HEK293 (cell line): ENCODE results near the gene SEMA4C.

ENCODE experiments used
- CTCF ChIA-PET: fragments of 350-600 bp; formaldehyde crosslinking; extraction: SDS; loops from one replicate; lab custom pipeline; 2021; ENCODE audit warnings: antibody characterized with exemption; lab: Yijun Ruan, JAX
- POLR2A ChIA-PET: fragments of 300-600 bp; formaldehyde crosslinking; extraction: SDS; loops from one replicate; lab custom pipeline; 2020; ENCODE audit warnings: antibody characterized with exemption, inconsistent platforms; lab: Yijun Ruan, JAX
- H3K27ac ChIP-seq: fragments of 200-500 bp; sonication (Bioruptor generic); 2 replicates; pipeline ENCODE4 v1.5.1; 2014; ENCODE audit warnings: low read depth, low read length, control low read depth, inconsistent platforms; ENCODE audit errors: extremely low read depth
- H3K36me3 ChIP-seq, 2 experiments: fragments of 200-500 bp in 1 of 2; sonication (Bioruptor generic) in 1 of 2; 1 replicate in 1 of 2; 2 replicates in 1 of 2; pipeline ENCODE4 v1.5.1; 2014 to 2017; ENCODE audit warnings: inconsistent platforms in 2 of 2, low read length in 2 of 2; ENCODE audit not compliant: control insufficient read depth in 2 of 2, insufficient read depth in 1 of 2
- H3K4me1 ChIP-seq: fragments of 200-500 bp; sonication (Bioruptor generic); 2 replicates; pipeline ENCODE4 v1.5.1; 2014; ENCODE audit warnings: mild to moderate bottlenecking, low read length, inconsistent platforms; ENCODE audit not compliant: control insufficient read depth, insufficient read depth
- H3K4me3 ChIP-seq: 2 replicates; pipeline ENCODE4 v1.5.1; 2011; ENCODE audit warnings: low read depth, mild to moderate bottlenecking, control low read depth, low read length, moderate library complexity
- H3K9me3 ChIP-seq: fragments of 200-500 bp; sonication (Bioruptor generic); 2 replicates; pipeline ENCODE4 v1.5.1; 2014; ENCODE audit warnings: low read depth, low read length, inconsistent platforms; ENCODE audit not compliant: control insufficient read depth, insufficient read depth
- FEZF1 ChIP-seq: fragments of 450-650 bp; formaldehyde crosslinking; IDR thresholded peaks from 2 replicates; pipeline ENCODE4 v1.5.1; 2016; ENCODE audit warnings: missing biosample characterization, missing genetic modification characterization
- GLIS1 ChIP-seq: fragments of 450-650 bp; formaldehyde crosslinking; IDR thresholded peaks from 2 replicates; pipeline ENCODE4 v1.5.1; 2016; ENCODE audit warnings: missing biosample characterization, missing genetic modification characterization
- HOXC10 ChIP-seq: sonication (generic); formaldehyde crosslinking; IDR thresholded peaks from 2 replicates; pipeline ENCODE4 v1.8.1; 2023; ENCODE audit warnings: mild to moderate bottlenecking, missing genetic modification reagents
- KLF9 ChIP-seq: fragments of 450-650 bp; formaldehyde crosslinking; IDR thresholded peaks from 2 replicates; pipeline ENCODE4 v1.5.1; 2016; ENCODE audit warnings: missing biosample characterization, missing genetic modification characterization, low read depth
- SALL2 ChIP-seq: fragments of 450-650 bp; formaldehyde crosslinking; IDR thresholded peaks from 2 replicates; pipeline ENCODE4 v1.5.0; 2017; ENCODE audit warnings: missing biosample characterization, mild to moderate bottlenecking, missing genetic modification characterization, borderline replicate concordance
- SCRT2 ChIP-seq: fragments of 450-650 bp; formaldehyde crosslinking; IDR thresholded peaks from 2 replicates; pipeline ENCODE4 v1.5.1; 2016; ENCODE audit warnings: missing biosample characterization, missing genetic modification characterization
- ZBTB20 ChIP-seq: fragments of 450-650 bp; formaldehyde crosslinking; IDR thresholded peaks from 2 replicates; pipeline ENCODE4 v1.5.1; 2016; ENCODE audit warnings: missing biosample characterization, missing genetic modification characterization
- ZFP37 ChIP-seq: fragments of 450-650 bp; formaldehyde crosslinking; IDR thresholded peaks from 2 replicates; pipeline ENCODE4 v1.5.1; 2016; ENCODE audit warnings: missing biosample characterization, missing genetic modification characterization
- ZIC2 ChIP-seq: fragments of 450-650 bp; formaldehyde crosslinking; IDR thresholded peaks from 2 replicates; pipeline ENCODE4 v1.5.1; 2016; ENCODE audit warnings: missing biosample characterization, missing genetic modification characterization
- ZNF202 ChIP-seq: fragments of 450-650 bp; formaldehyde crosslinking; IDR thresholded peaks from 2 replicates; pipeline ENCODE4 v1.5.1; 2016; ENCODE audit warnings: missing biosample characterization, missing genetic modification characterization, borderline replicate concordance
- ZNF221 ChIP-seq: fragments of 450-650 bp; formaldehyde crosslinking; IDR thresholded peaks from 2 replicates; pipeline ENCODE4 v1.5.1; 2017; ENCODE audit warnings: missing biosample characterization, missing genetic modification characterization, borderline replicate concordance
- ZNF23 ChIP-seq: fragments of 450-650 bp; formaldehyde crosslinking; IDR thresholded peaks from 2 replicates; pipeline ENCODE4 v1.5.1; 2016; ENCODE audit warnings: missing biosample characterization, missing genetic modification characterization, borderline replicate concordance
- ZNF449 ChIP-seq: fragments of 450-650 bp; formaldehyde crosslinking; IDR thresholded peaks from 2 replicates; pipeline ENCODE4 v1.5.1; 2017; ENCODE audit warnings: missing biosample characterization, mild to moderate bottlenecking, missing genetic modification characterization, moderate library complexity
- ZNF529 ChIP-seq: fragments of 450-650 bp; formaldehyde crosslinking; IDR thresholded peaks from 2 replicates; pipeline ENCODE4 v1.5.1; 2017; ENCODE audit warnings: missing genetic modification characterization, missing biosample characterization; ENCODE audit not compliant: insufficient replicate concordance
- ZNF549 ChIP-seq: fragments of 450-650 bp; IDR thresholded peaks from 2 replicates; pipeline ENCODE4 v1.5.1; 2018; ENCODE audit warnings: missing biosample characterization, missing genetic modification characterization, mild to moderate bottlenecking, inconsistent platforms, moderate library complexity
- ZNF571 ChIP-seq: fragments of 450-650 bp; formaldehyde crosslinking; IDR thresholded peaks from 2 replicates; pipeline ENCODE4 v1.5.0; 2017; ENCODE audit warnings: missing biosample characterization, missing genetic modification characterization
- ZNF600 ChIP-seq: fragments of 450-650 bp; formaldehyde crosslinking; IDR thresholded peaks from 2 replicates; pipeline ENCODE4 v1.5.1; 2016; ENCODE audit warnings: missing biosample characterization, missing genetic modification characterization
- ZNF623 ChIP-seq: fragments of 450-650 bp; formaldehyde crosslinking; IDR thresholded peaks from 2 replicates; pipeline ENCODE4 v1.5.1; 2016; ENCODE audit warnings: missing biosample characterization, missing genetic modification characterization
- ZNF776 ChIP-seq: fragments of 450-650 bp; formaldehyde crosslinking; IDR thresholded peaks from 2 replicates; pipeline ENCODE4 v1.5.0; 2017; ENCODE audit warnings: missing biosample characterization, missing genetic modification characterization, borderline replicate concordance
- TF ChIP-seq, protein P1 (sequence below): fragments of 450-650 bp; formaldehyde crosslinking; IDR thresholded peaks from 2 replicates; pipeline ENCODE4 v1.5.1; 2016; ENCODE audit warnings: missing biosample characterization, missing genetic modification characterization
- TF ChIP-seq, protein P2 (sequence below): fragments of 450-650 bp; formaldehyde crosslinking; IDR thresholded peaks from 2 replicates; pipeline ENCODE4 v1.5.1; 2016; ENCODE audit warnings: missing biosample characterization, missing genetic modification characterization
- TF ChIP-seq, protein P3 (sequence below): fragments of 450-650 bp; formaldehyde crosslinking; IDR thresholded peaks from 2 replicates; pipeline ENCODE4 v1.5.1; 2016; ENCODE audit warnings: missing biosample characterization, missing genetic modification characterization

SEMA4C gene

DNA sequence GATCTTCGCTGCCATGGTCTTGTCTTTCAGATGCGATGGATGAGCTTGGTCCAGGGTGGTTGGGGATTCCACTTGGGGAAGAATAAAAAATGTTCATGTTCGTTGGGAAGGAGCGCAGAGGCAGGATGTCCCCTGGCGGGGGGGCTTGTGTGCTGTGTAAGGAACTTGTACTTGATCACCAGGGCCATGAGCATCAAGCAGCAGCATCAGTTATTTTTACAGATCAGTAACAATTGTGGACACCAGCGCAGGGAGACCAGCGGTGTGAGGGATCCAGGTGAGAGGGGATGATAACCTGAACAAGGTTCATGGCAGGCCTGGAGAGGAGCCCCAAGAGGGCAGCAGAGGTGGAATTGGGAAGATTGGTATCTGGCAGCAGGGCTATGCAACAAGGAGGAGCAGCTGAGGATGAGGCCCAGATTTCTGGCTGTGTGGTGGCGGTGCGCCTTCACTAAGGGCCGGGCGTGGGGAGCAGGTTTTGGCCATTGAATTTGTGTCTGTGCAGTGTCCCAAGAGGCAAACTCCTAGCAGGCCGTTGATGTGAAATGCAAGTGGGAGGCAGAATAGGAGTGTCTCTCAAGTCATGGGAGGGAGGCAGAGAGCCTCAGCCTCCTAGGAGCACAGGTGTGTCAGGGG is 49.9 kb downstream of the SEMA4C start:
- Histone ChIP-seq H3K4me3 (no peak overlapping the region), H3K4me1 (peaks cover 19% of the 10 kb centered on the region), H3K27ac (no peak overlapping the region), H3K9me3 (no peaks in the 10 kb centered on the region), H3K36me3 (peaks cover 10 to 46% of the 10 kb centered on the region in 2 experiments)
- ChIA-PET CTCF (interaction anchor here (0.6 to 2.3 kb wide), 7 partner anchors 37 to 535 kb away, joined by 3 to 9 read pairs (median 3); partner anchors contain the start of gene ANKRD39), POLR2A (interaction anchor here (0.8 to 1.2 kb wide), 2 partner anchors 9 to 182 kb away, joined by 3 read pairs; partner anchors contain the start of gene KANSL3)
- TF ChIP-seq ZNF202 (no peak), ZNF549 (tag by site-specific recombination) (no peak), SALL2 (tag by site-specific recombination) (no peak), SCRT2 (no peak), HOXC10 (CRISPR knock-in tag) (no peak), ZNF221 (tag by site-specific recombination) (no peak), ZNF776 (tag by site-specific recombination) (no peak), ZFP37 (no peak), ZNF529 (tag by site-specific recombination) (no peak), ZNF623 (tag by site-specific recombination) (no peak), ZNF571 (tag by site-specific recombination) (no peak), ZNF600 (no peak)

GRCh38 chr2:96819128-96819875 is 50.6 kb downstream of the SEMA4C start:
- H3K27ac ChIP-seq, result no peak overlapping the region
- H3K4me3 ChIP-seq, result no peak overlapping the region
- ChIA-PET POLR2A (interaction anchor here (0.8 to 1.2 kb wide), 2 partner anchors 9 to 182 kb away, joined by 3 read pairs; partner anchors contain the start of gene KANSL3), CTCF (interaction anchor here (0.6 to 1.2 kb wide), 4 partner anchors 38 to 534 kb away, joined by 3 to 5 read pairs (median 3); partner anchors contain the start of gene ANKRD39)
- H3K4me1 ChIP-seq, result peaks cover 19% of the 10 kb centered on the region
- no peaks in the 10 kb centered on the region for H3K9me3 ChIP-seq
- H3K36me3 ChIP-seq, result peaks cover 10 to 40% of the 10 kb centered on the region in 2 experiments
- TF ChIP-seq SCRT2, result 0 out of 2 replicates have a peak, but pooled peaks have one; percentile 12
- TF ChIP-seq ZIC2 (tag by site-specific recombination), result peak; percentile 60
- TF ChIP-seq, protein P1, sequence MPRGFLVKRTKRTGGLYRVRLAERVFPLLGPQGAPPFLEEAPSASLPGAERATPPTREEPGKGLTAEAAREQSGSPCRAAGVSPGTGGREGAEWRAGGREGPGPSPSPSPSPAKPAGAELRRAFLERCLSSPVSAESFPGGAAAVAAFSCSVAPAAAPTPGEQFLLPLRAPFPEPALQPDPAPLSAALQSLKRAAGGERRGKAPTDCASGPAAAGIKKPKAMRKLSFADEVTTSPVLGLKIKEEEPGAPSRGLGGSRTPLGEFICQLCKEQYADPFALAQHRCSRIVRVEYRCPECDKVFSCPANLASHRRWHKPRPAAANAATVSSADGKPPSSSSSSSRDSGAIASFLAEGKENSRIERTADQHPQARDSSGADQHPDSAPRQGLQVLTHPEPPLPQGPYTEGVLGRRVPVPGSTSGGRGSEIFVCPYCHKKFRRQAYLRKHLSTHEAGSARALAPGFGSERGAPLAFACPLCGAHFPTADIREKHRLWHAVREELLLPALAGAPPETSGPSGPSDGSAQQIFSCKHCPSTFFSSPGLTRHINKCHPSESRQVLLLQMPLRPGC, result no peak
- no peak for TF ChIP-seq ZNF23 (tag by site-specific recombination)
- TF ChIP-seq, protein P2, sequence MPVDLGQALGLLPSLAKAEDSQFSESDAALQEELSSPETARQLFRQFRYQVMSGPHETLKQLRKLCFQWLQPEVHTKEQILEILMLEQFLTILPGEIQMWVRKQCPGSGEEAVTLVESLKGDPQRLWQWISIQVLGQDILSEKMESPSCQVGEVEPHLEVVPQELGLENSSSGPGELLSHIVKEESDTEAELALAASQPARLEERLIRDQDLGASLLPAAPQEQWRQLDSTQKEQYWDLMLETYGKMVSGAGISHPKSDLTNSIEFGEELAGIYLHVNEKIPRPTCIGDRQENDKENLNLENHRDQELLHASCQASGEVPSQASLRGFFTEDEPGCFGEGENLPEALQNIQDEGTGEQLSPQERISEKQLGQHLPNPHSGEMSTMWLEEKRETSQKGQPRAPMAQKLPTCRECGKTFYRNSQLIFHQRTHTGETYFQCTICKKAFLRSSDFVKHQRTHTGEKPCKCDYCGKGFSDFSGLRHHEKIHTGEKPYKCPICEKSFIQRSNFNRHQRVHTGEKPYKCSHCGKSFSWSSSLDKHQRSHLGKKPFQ (tag by site-specific recombination), result no peak
- TF ChIP-seq, protein P3, sequence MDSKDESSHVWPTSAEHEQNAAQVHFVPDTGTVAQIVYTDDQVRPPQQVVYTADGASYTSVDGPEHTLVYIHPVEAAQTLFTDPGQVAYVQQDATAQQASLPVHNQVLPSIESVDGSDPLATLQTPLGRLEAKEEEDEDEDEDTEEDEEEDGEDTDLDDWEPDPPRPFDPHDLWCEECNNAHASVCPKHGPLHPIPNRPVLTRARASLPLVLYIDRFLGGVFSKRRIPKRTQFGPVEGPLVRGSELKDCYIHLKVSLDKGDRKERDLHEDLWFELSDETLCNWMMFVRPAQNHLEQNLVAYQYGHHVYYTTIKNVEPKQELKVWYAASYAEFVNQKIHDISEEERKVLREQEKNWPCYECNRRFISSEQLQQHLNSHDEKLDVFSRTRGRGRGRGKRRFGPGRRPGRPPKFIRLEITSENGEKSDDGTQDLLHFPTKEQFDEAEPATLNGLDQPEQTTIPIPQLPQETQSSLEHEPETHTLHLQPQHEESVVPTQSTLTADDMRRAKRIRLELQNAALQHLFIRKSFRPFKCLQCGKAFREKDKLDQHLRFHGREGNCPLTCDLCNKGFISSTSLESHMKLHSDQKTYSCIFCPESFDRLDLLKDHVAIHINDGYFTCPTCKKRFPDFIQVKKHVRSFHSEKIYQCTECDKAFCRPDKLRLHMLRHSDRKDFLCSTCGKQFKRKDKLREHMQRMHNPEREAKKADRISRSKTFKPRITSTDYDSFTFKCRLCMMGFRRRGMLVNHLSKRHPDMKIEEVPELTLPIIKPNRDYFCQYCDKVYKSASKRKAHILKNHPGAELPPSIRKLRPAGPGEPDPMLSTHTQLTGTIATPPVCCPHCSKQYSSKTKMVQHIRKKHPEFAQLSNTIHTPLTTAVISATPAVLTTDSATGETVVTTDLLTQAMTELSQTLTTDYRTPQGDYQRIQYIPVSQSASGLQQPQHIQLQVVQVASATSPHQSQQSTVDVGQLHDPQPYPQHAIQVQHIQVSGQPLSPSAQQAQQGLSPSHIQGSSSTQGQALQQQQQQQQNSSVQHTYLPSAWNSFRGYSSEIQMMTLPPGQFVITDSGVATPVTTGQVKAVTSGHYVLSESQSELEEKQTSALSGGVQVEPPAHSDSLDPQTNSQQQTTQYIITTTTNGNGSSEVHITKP, result peak; percentile 80
- peak; percentile 22; the same call in 1 of the 2 replicates for TF ChIP-seq ZNF600
- peak; percentile 92 for TF ChIP-seq ZBTB20
- no peak for TF ChIP-seq ZFP37
- TF ChIP-seq KLF9 (tag by site-specific recombination), result no peak
- 0 out of 2 replicates have a peak, but pooled peaks have one; percentile 23 for TF ChIP-seq ZNF449 (tag by site-specific recombination)
- peak; percentile 43 for TF ChIP-seq GLIS1 (tag by site-specific recombination)
- TF ChIP-seq FEZF1, result 0 out of 2 replicates have a peak, but pooled peaks have one; percentile 10
